Body of pancreas (tissue), 4 donors: ENCODE measurements around the gene RIN3.

Source experiments
- POLR2A ChIP-seq, 3 donors: fragments of 450-650 bp; IDR thresholded peaks; one replicate each; pipeline ENCODE4 v1.6.1; 2016; ENCODE audit warnings: antibody characterized with exemption in 3 of 3, mild to moderate bottlenecking in 2 of 3
- TF ChIP-seq, protein P1 (sequence below), 7 experiments: fragments of 450-650 bp in 4 of 7; fragments of 200-600 bp in 3 of 7; sonication (generic) in 3 of 7; IDR thresholded peaks; one replicate each; pipeline ENCODE4 v1.5.1; 2016 to 2019; ENCODE audit warnings: antibody characterized with exemption in 7 of 7

DNA sequence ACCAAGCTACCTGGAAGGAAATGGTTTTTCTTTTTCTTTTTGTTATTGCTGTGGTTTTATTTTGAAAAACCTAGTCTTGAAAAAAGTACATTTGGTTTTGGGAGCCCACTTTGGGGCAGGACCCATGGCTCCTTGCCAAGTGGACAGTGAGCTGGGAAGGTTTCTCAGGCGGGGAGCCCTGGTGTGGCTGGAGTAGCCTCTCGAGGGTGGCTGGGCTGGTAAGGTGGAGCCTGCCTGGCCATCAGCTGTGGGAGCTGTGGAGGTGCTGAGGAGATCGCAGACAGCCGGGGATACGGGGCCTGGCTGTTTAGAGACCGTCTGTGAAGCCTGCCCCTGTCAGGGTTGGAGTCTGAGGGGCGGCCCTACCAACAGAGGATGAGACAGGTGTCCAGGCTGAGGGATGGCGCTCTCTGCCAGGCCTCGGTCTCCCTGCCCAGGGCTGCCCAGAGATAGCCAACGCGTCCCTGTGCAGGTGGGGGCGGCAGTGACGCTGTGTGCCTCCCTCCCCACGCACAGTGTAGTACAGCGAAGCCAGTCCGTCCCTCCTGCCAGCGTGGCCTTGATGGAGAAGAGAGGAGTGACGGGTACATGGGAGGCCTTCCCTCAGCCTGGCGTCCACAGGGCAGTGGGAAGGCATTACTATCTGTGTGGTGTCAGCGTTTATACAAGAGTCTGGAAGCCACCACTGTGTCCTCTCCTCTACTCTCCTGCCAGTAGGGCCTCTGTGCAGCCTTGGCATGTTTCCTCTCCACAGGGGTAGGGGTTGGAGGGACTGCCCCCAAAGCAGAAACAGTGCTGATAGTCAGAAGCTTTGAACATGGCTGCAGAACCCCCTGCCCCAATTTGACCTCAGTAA is 5.9 kb downstream of the RIN3 start:
- TF ChIP-seq, protein P1, sequence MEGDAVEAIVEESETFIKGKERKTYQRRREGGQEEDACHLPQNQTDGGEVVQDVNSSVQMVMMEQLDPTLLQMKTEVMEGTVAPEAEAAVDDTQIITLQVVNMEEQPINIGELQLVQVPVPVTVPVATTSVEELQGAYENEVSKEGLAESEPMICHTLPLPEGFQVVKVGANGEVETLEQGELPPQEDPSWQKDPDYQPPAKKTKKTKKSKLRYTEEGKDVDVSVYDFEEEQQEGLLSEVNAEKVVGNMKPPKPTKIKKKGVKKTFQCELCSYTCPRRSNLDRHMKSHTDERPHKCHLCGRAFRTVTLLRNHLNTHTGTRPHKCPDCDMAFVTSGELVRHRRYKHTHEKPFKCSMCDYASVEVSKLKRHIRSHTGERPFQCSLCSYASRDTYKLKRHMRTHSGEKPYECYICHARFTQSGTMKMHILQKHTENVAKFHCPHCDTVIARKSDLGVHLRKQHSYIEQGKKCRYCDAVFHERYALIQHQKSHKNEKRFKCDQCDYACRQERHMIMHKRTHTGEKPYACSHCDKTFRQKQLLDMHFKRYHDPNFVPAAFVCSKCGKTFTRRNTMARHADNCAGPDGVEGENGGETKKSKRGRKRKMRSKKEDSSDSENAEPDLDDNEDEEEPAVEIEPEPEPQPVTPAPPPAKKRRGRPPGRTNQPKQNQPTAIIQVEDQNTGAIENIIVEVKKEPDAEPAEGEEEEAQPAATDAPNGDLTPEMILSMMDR (IDR thresholded peaks at IDR 0.05), result no peak
- no peak for TF ChIP-seq POLR2A (IDR thresholded peaks at IDR 0.05)
